ENCODE data around the gene KMT5B.
"Not testable (repeated sequence)": the region's sequence is repeated elsewhere in the genome, so short reads cannot be mapped to it uniquely, and the experiment has no call there.

Gene KMT5B

DNA sequence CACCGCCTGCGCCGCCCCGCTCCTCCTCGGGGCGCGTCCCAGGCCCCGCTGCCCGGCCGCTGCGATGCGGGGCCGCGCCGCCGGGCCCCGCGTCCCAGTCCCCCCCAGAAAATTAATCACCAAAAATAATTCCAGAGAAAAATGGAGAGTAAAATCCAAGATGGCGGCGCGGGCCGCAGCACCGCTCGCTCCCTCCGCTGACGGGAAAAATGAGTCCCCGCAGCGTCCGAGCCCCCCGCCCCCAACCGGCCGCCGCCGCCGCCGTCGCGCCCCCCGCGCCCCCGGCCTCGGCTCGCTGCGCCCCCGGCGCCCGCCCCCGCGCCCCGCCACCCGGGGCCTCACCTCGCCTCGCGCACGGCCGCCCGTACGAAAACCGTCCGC is at the start of gene KMT5B:
TSS of gene KMT5B (minus strand) at position 162 of the 381 bp plus-strand sequence. CDS start 23,220 bp downstream, outside the sequence.
- DNase-seq (ENCODE audit: low spot score): peak; percentile 41

DNA sequence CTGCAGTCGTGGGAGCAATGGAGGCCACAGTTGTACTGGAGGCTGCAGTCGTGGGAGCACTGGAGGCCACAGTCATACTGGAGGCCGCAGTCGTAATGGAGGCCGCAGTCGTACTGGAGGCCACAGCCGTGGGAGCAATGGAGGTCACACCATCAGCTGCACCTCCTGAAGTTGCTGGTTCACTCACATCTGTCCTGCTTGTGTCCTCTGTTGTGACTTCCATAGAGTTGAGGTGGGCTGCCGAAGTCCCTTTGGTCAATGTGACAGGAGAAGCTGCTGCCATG is 49.4 kb upstream of the KMT5B start:
- no peak for DNase-seq (ENCODE audit: low spot score)

DNA sequence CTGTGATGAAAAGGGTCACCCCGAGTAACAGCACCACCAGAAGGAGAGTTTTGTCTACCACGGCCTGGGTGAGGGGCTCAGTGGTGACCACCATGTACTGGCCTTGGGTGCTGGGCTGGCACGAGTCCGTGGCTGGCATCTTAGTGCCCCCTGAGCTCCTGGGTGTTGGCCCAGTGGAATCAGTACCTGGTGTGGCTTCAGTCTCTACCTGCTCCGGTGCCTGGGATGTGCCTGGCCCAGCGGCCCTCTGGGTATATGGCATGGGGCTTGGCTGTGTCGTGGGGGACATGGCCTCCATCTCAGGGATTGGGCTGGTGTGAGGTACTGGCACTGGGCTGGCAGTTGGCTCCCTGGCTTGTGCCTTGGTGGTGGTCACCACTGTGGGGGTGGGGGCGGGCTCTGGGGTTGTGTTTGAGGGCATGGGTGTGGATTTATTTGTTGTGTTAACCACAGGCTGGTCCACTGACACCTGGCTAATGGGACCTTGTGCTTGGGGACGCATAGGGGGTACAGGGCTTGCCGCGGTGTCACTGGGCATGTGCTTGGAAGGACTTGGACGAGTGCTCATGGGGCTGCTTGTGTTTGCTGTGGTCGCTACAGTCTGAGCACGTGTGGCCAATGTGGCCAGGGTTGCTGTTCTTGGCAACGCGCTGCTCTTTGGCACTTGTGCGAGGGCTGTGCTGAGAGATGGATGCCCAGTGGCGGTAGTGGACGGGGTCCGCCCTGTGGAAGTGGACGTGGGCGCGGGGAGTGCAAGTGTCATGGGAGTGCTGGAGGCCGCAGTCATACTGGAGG is 48.9 kb upstream of the KMT5B start:
- no peak for DNase-seq (ENCODE audit: low spot score)

DNA sequence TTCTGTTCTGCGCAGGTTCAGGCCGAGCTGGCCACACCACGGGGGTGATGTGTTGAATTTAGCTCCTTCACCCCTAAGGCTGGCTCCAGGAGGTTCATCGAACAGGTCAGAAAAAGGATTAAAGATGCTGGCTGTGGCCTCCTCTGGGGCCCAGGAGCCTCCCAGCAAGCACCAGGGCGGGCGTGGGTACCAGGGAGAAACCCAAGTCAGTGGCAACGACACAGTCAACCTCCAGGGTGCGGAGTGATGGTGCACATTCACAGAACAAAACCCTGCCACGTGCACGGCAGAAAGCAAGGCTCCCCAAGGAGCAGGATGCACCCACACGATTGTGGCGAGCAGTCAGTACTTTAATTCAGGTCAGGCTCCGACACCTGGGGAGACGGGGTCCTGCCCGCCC is 47.9 kb upstream of the KMT5B start:
- no peak for DNase-seq (ENCODE audit: low spot score)

DNA sequence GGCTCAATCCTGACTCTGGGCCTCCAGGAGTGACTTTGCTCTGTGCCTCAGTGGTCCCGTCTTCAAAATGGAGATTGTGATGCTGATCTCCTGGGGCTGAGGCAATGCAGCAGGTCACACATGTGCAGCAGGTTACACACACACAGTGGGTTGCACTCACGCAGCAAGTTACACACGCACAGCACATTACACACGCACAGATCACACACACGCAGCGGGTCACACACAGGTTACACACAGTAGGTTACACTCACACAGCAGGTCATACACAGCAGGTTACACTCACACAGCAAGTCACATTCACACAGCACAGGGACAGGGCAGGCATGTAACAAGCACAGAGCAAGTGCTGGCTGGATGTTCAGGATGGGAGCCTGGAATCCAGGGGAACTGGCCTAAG is 47.4 kb upstream of the KMT5B start:
- DNase-seq (ENCODE audit: low spot score): no peak

DNA sequence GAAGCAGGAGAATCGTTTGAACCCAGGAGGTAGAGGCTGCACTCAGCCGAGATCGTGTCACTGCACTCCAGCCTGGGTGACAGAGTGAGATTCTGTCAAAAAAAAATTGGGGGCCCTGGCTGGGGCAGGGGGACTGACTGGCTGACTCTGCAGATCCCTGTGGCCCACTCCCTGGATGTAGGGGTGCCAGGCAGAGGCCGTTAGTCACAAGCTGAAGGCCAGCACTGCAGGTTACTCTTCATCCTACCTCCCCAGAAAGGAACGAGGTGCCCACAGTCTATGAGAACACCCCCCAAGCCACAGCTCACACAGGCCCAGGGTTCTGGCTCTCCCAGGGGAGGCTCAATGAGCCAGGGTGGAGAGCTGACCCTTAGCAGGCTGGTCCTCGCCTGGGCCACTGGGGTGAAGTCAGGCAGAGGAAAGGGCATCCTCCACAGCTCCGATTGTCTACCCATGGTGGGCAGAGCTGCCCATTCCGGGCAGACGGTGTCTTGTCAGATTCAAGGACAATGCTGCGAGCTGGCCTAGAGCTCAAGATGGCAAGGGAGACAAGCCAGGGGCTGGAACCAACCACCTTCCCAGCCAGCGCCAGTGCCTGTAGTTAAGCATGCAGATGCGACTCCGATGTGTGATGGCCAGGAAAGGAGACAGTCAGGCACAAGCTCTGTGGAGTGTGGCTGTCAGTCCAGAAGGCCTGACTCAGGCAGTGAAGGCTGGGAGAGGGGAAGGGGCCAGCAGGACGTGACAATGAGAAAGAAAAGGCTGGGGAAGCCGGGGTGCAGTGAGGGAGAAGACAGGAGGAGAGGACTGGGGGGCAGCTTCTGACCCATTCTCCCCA is 46.2 kb upstream of the KMT5B start:
- DNase-seq (ENCODE audit: low spot score): no peak

DNA sequence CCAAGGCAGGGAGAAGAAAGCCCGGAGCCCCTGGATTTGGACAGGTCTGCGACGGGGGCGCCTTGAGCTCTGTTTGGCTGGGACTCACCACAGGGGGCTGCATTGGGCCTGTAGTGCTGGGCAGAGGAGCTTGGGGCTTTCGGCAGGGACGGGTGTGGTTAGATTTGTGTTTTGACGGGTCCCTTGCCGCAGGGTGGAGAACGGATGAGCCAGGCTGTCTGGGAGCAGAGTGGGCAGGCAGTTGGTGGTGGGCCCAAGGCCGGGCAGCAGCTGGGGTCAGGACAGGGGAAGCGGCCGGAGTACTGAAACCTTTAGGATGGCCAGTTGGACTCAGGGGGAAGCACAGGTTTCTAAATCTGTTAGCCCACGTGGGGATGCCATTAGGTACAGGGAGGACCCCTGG is 45.3 kb upstream of the KMT5B start:
- DNase-seq (ENCODE audit: low spot score): no peak

DNA sequence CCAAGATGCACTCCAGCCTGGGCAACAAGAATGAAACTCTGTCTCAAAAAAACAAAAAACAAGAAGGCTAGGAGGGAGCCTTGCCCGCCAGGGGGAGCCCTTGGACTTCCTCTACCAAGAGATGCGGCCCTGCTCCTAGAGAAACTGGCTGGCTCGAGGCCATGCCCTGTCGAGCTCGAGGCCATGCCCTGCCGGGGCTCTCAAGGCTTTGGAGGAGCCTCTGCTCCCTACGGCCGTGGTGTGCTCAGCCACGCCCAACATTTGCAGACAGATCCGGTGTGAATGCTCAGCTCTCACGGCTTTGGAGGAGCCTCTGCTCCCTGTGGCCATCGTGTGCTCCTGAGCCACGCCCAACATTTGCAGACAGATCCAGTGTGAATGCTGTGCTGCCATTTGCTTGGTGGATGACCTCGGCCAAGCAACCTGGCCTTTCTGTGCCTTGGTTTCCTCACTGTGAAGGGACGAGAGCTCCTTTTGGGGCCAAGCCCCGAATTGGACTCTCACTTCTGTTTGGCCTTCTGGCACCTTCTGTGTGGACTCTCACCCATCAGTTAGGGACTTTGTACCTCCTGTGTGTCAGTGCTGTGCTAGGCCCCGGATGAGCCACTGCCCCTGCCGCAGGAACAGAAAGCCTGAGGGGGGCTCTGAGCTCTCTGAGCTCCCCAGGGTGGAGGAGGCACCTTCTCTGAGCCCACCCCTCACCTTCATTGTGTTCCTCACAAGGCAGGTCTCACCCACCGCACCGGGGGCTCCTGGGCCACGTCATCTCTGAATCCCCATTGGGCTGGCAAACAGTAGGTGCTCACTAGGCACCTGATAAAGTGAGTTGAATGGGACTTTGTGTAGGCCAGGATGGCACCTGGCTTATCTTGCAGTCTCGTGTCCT is 44.6 kb upstream of the KMT5B start:
- peak; percentile 90 for DNase-seq (ENCODE audit: low spot score)

DNA sequence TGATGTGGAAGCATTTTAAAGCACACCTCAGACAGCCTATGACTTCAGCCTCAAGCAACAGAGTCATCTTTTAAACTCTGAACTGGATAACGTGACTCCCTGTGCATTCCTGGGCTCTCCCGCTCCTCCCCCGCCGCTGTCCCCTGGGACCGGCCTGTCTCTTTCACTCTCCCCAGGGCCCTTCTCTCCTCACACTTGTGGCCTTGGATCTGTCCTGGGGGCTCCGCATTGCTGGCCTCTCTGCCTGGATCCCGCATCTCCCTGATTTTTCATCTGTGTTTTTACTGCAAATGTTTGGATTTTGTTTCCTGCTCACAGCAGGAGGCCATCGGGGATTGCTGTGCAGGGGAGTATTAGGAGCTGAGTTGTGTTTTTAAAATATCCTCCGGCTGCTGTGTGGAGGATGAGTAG is 43.2 kb upstream of the KMT5B start:
- DNase-seq (ENCODE audit: low spot score): peak; percentile 69

DNA sequence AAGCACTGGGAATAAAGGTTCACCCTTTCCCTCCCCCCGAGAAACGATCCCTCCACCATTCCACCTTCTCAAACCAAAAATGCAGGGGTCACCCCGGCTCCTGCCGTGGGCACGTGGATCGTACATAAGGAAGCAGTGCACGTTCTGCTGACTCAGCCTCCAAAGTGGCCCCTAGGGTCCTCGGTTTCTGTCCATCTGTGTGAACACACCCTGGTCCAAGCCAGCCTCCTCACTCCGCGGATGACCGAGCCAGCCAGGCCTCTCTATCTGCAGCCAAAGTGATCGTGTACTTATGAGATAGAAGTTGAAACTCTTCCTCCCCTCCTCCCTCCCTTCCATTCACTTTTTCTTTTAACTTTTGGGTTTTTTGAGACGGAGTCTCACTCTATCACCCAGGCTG is 42.4 kb upstream of the KMT5B start:
- DNase-seq (ENCODE audit: low spot score): no peak

DNA sequence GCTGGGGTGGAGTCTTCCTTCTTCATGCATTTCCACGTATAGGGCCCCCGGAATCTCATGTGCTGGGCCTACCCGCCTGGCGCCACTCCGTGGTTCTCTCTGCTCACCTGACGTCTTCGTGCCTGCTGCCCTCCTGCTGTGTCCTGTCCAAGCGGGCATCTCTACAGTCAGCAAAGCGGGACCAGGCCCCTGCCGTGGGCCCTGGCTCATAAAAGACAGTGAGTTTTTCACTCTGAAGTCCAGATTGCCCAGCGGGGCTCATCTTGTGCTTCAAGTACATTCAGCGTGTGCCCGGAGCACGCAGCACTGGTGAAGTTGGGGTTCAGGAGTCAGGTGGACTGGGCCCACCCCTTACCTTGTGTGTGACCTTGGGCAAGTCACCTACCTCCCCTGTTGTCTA is 41.3 kb upstream of the KMT5B start:
- DNase-seq (ENCODE audit: low spot score): no peak

DNA sequence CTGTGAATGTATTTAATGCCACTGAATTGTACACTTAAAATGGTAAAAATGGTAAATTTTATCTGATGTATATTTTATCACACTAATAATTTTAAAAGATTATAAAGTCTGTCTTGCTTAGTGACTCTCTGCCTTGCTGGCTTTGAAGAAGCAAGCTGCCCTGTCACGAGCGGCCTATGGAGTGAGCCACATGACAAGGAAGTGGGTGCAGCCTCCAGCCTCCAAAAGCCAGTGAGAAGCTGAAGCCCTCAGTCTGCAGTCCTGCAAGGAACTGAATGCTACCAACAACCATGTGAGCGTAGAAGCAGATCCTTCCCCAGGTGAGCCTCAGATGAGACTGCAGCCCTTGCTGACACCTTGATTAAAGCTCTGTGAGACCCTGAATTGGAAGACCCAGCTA is 38.7 kb upstream of the KMT5B start:
- DNase-seq (ENCODE audit: low spot score): no peak

DNA sequence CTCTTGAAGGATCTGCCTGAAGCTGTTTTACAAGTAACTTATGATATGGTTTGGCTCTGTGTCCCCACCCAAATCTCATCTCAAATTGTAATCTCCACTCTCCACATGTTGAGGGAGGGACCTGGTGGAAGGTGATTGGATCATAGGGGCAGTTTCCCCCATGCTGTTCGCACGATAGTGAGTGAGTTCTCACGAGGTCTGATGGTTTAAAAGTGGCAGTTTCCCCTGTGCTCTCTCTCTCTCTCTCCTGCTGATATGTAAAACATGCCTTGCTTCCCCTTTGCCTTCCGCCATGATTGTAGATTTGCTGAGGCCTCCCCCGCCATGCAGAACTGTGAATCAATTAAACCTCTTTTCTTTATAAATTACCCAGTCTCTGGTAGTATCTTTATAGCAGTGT is 31.8 kb upstream of the KMT5B start:
- not testable (repeated sequence) for DNase-seq (ENCODE audit: low spot score)

DNA sequence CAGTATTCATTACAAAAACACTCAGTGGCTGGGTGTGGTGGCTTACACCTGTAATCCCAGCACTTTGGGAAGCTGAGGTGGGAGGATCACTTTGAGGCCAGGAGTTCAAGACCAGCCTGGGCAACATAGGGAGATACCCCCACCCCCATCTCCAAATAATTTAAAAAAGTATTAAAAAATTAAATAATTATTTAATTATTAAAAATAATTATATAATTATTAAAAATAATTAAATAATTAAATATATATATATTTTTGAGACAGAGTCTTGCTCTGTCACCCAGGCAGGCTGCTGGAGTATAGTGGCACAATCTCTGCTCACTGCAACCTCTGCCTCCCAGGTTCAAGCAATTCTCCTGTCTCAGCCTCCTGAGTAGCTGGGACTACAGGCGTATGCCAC is 30.8 kb upstream of the KMT5B start:
- not testable (repeated sequence) for DNase-seq (ENCODE audit: low spot score)

DNA sequence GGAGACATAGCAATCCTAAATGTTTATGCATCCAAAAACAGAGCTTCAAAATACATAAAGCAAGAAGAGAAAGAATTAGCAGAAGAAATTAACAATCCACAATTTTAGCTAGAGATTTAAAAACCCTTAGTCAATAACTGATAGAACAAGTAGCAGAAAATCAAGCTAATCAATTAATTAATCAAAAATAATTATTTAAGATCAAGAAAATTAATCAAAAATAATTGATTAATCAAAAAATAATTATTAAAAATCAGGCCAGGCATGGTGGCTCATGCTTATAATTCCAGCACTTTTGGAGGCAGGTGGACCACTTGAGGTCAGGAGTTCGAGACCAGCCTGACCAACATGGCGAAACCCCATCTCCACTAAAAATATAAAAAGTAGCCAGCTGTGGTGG is 29.5 kb upstream of the KMT5B start:
- no peak for DNase-seq (ENCODE audit: low spot score)

DNA sequence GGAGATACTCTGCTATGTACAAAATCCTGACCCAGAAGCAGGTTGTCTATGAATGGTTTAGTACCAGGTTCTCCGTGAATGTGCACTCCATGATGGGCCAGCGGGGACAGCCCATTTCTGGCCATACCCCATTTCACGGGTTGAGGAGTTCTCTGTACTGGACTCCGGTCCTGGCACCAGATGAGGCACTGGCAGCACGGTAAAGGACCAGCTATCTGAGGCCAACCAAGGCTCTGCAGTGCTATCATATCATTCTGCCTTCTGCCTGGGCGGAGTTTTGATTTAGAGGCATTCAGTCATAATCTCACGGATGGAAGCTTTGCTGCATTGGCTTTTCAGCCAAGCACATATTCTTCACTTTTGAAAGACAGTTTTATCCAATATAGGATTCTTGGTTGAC is 18.5 kb upstream of the KMT5B start:
- no peak for DNase-seq (ENCODE audit: low spot score)

DNA sequence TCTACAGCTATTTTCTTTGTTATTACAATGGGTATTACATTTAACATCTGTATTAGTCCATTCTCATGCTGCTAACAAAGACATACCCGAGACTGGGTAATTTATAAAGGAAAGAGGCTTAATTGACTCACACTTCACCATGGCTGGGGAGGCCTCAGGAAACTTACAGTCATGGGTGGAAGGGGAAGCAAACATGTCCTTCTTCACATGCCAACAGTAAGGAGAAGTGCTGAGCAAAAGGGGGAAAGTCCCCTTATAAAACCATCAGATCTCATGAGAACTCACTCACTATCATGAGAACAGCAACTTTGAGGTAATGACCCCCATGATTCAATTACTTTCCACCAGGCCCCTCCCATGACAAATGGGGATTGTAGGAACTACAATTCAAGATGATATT is 16.5 kb upstream of the KMT5B start:
- DNase-seq (ENCODE audit: low spot score): no peak

DNA sequence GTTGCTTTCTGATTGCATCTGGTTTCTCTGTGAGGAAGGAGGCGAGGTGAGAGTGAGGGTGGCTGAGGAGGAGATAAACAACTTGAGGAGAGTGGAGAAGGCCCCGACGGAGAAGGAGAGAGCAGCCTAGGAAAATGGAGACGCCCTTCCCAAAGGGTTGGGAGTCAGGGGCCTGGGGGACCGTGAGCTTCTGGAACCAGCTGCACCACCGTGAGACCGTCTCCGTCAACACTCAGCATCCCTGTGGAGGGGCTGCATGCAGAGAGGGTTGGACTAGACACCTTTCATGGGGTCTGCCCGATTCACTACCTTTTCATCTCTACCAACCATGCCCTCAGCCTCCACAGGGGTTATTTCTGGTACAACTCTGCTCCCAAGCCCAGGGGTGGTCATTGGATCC is 13.3 kb upstream of the KMT5B start:
- DNase-seq (ENCODE audit: low spot score): no peak

DNA sequence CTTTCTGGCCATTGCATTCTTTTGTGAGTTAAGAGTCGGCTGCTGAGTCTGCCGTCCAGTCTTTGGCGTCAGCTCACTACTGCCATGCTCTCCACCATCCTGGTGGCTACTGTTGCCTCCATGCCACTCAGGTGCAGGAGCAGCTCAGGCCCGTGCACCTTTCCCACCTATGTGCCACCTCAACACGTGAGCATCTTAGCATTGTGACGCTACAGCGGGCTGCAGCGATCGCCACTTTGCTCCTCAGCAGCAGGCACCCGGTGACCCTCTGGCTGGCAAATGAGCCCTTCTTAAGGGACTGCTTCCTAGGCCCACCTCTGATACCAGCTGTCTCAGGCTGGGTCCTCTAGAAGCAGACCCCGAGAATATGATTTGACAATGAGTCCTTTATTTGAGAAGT is 11.5 kb upstream of the KMT5B start:
- DNase-seq (ENCODE audit: low spot score): no peak

DNA sequence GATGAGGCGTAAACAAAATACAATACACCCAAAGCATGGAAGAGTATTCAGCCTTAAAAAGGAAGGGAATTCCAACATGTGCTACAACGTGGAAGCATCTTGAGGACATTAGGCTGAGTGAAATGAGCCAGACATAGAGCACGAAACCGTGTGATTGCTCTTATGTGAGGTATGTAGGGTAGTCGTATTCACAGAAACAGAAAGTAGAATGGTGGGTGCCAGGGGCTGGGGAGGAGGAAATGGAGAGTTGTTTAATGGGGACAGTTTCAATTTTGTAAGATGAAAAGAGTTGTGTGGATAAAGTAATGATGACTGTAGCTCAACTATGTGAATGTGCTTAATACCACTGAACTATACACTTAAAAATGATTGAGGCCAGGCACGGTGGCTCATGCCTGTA is 10.2 kb upstream of the KMT5B start:
- no peak for DNase-seq (ENCODE audit: low spot score)

DNA sequence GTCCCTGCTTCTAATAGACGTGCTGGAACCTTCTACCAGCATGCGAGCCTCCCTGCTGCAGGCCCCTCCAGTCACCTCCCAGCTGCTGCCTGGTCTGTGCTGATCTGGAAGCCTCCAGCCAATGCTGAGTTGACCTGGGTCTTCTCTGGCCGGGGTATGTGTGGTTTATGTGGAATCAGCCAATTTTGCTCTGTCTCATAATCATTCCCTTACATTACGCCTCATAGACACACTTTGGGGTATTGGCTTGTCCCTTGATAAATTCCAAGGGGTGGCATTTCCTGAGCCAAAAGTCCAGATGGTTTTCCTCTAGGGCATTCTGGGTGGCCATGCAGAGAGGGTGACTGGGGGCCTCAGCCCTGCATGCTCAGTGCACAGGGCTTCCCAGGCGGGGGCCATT is 8.3 kb upstream of the KMT5B start:
- DNase-seq (ENCODE audit: low spot score): no peak

DNA sequence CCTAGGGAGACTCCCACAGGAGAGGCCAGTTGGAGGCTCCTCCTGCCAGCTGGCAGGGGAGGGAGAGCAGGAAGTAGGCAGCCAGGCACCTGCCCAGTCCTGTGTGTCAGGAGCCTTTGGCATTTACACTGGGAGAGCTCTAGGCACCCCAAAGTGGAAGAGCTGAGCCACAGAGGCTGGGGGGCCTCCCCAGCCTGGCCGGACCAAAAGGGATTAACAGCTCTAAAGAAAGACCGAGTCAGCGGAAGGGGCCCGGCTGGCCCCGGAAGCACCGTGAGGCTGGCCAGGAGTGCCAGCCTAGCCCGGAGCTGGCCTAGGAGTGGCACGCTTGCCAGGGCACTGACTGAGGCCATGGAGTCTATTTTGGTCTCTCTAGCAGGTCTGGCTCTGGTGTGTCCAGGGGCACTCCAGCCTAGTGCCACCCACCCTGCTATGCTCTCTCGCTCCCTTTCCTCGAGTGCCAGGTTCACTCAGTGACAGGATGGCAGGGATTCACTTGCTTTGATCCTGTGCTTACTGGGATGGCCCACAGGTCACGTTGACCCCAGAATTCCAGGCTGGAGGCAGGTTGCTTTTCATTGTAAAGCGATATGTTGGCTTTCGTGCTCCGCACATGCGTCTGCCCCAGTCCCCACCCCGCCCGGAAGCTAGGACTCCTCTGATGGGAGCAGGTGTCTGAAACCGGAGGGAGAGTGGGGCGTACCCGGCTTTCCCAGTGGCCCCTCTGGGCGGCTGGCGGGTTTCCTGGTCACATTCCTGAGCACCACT is 3.3 kb upstream of the KMT5B start:
- no peak for DNase-seq (ENCODE audit: low spot score)

All from AG08395 (cell line).